Esophagus squamous epithelium (tissue), 5 donors: ENCODE measurements around the gene TRIP13. TPM values are rescaled to one million over a fixed set of nuclear protein-coding genes. Genes with fewer than 3 reads are reported as not detected.

Experiments used
- DNase-seq: peaks from one replicate; lab custom pipeline; 2025; lab: John Stamatoyannopoulos, UW
- H3K27ac ChIP-seq, 4 donors: fragments of 200-600 bp; sonication (generic); one replicate each; pipeline ENCODE4 v1.5.1; 2016 to 2019; ENCODE audit warnings: mild to moderate bottlenecking in 1 of 4
- H3K27me3 ChIP-seq, 4 donors: fragments of 200-600 bp; sonication (generic); 1 replicate in 3 of 4; 2 replicates in 1 of 4; pipeline versions ENCODE4 v1.5.1 to v1.6.0; 2017 to 2021; ENCODE audit warnings: antibody characterized with exemption in 1 of 4
- H3K36me3 ChIP-seq, 3 donors: fragments of 200-600 bp; sonication (generic); one replicate each; pipeline ENCODE4 v1.5.1; 2016 to 2019
- H3K4me1 ChIP-seq, 3 donors: fragments of 200-600 bp; sonication (generic); one replicate each; pipeline ENCODE4 v1.5.1; 2017 to 2019
- H3K4me3 ChIP-seq, 4 donors: fragments of 200-600 bp; sonication (generic); 1 replicate in 3 of 4; 2 replicates in 1 of 4; pipeline ENCODE4 v1.5.1; 2016 to 2019; ENCODE audit warnings: mild to moderate bottlenecking in 2 of 4, moderate library complexity in 1 of 4
- H3K9me3 ChIP-seq, 3 donors: fragments of 200-600 bp; sonication (generic); one replicate each; pipeline ENCODE4 v1.5.1; 2016 to 2019
- POLR2A ChIP-seq, 4 donors: fragments of 450-650 bp; IDR thresholded peaks; one replicate each; pipeline ENCODE4 v1.6.1; 2017; ENCODE audit warnings: antibody characterized with exemption in 4 of 4, mild to moderate bottlenecking in 4 of 4, moderate library complexity in 3 of 4
- WGBS, 2 donors: methylation state at CpG; one replicate each; pipeline ENCODE4 v1.1.5; 2018; 5-methylcytosine and 5-hydroxymethylcytosine counted together
- intact Hi-C: fragments of 100-400 bp; cut with DNase I; formaldehyde crosslinking; loops from one replicate; pipeline ENCODE4 v1.15.0; 2022
- total RNA-seq, 4 donors: library from RNA; depleted of rRNA; stranded (reverse); fragments of >200 nt; gene quantifications; one replicate each; pipeline ENCODE4 v1.1.0, GENCODE V29; 2016
- TF ChIP-seq, protein P1 (sequence below), 6 experiments: fragments of 450-650 bp in 4 of 6; fragments of 200-600 bp in 2 of 6; sonication (generic) in 2 of 6; IDR thresholded peaks; one replicate each; pipeline ENCODE4 v1.5.1; 2016 to 2019; ENCODE audit warnings: antibody characterized with exemption in 6 of 6, mild to moderate bottlenecking in 4 of 6, moderate library complexity in 4 of 6
- donor health status: DM: yes; HTN: yes; CAD: no.

The TRIP13 gene
- total RNA-seq, 4 donors from 2014 or later: 3.2 to 17.7 (median 9.5) TPM

DNA sequence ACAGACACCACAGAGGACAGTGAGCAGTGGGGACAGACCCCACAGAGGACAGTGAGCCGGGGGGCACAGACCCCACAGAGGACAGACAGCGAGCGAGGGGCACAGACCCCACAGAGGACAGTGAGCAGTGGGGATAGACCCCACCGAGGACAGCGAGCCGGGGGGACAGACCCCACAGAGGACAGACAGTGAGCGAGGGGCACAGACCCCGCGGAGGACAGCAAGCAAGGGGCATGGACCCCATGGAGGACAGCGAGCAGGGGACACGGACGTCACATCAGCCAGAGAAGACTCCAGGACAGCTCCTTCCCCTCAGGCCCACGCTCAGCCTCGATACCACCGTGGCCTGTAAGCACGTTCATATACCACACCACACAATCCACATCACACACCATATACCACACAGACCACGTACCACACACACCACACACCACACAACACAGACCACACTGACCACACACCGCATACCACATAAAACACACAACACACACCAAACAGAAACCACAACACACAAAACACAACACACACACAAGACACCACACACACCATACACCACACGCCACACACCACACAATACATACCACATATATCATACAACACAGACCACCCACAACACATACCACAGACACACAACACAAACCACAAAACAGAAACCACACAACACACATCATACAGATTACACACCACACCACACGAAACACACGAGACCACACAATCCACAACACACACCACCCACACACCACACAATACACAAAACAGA is 36.7 kb upstream of the TRIP13 start:
- TF ChIP-seq, protein P1, sequence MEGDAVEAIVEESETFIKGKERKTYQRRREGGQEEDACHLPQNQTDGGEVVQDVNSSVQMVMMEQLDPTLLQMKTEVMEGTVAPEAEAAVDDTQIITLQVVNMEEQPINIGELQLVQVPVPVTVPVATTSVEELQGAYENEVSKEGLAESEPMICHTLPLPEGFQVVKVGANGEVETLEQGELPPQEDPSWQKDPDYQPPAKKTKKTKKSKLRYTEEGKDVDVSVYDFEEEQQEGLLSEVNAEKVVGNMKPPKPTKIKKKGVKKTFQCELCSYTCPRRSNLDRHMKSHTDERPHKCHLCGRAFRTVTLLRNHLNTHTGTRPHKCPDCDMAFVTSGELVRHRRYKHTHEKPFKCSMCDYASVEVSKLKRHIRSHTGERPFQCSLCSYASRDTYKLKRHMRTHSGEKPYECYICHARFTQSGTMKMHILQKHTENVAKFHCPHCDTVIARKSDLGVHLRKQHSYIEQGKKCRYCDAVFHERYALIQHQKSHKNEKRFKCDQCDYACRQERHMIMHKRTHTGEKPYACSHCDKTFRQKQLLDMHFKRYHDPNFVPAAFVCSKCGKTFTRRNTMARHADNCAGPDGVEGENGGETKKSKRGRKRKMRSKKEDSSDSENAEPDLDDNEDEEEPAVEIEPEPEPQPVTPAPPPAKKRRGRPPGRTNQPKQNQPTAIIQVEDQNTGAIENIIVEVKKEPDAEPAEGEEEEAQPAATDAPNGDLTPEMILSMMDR (IDR thresholded peaks at IDR 0.05): no peak
- no peak for TF ChIP-seq POLR2A (IDR thresholded peaks at IDR 0.05)
- Histone ChIP-seq H3K36me3 (peaks cover 0 to 7% (median 0%) of the 10 kb centered on the region in 3 donors), H3K4me1 (peaks cover 0 to 3% (median 0%) of the 10 kb centered on the region in 3 donors), H3K27me3 (peaks cover 0 to 28% (median 0%) of the 10 kb centered on the region in 4 donors), H3K4me3 (no peak overlapping the region), H3K9me3 (no peaks in the 10 kb centered on the region), H3K27ac (no peak overlapping the region)
- intact Hi-C loops: no loop called here
- no peak for DNase-seq
- WGBS, 2 donors: 62 to 66% methylated on average over 20 to 21 of the region's 21 CpGs

DNA sequence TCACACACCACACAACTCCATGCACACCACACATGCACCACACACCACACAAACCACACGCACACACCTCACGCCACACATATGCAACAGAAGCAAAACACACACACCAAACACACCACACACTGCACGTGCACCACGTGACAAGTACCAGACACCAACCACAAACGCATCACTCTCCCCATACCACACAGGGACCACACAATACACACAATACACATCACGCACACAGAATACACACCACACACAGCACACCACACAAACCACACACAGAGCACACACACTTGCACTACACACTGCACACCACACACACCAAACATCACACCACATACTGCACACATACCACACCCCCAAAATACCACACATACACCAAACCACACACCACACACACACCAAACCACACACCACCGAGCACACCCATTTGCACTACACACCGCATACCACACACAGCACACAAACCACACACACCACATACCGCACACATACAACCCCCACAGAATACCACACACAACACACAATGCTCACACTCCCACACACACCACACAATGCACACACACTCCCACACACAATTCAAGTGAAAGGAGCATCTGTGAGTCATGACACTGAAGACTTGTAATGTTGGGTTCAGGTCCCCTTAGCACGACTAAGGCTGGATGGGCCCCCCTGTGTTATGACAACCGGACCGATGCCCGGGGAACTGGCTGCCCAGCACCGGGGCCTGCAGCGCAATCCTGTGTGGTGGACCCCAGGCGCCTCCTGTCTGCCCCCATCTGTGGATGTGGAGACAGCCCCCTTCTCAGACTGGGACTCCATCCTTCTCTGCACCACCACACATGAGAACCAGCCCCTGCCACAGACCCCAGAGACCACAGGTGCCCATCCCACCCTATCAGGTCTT is 35.9 kb upstream of the TRIP13 start:
- H3K9me3 ChIP-seq: no peaks in the 10 kb centered on the region
- no peak overlapping the region for H3K27ac ChIP-seq
- peaks cover 0 to 7% (median 4%) of the 10 kb centered on the region in 3 donors for H3K4me1 ChIP-seq
- H3K27me3 ChIP-seq: peaks cover 0 to 20% (median 0%) of the 10 kb centered on the region in 4 donors
- H3K4me3 ChIP-seq: no peak overlapping the region
- H3K36me3 ChIP-seq: peaks cover 0 to 7% (median 0%) of the 10 kb centered on the region in 3 donors
- WGBS, 2 donors: 79 to 87% methylated on average over 14 to 16 of the region's 16 CpGs
- intact Hi-C loops: no loop called here
- TF ChIP-seq, protein P1 (IDR thresholded peaks at IDR 0.05): no peak
- no peak for TF ChIP-seq POLR2A (IDR thresholded peaks at IDR 0.05)
- DNase-seq: no peak

DNA sequence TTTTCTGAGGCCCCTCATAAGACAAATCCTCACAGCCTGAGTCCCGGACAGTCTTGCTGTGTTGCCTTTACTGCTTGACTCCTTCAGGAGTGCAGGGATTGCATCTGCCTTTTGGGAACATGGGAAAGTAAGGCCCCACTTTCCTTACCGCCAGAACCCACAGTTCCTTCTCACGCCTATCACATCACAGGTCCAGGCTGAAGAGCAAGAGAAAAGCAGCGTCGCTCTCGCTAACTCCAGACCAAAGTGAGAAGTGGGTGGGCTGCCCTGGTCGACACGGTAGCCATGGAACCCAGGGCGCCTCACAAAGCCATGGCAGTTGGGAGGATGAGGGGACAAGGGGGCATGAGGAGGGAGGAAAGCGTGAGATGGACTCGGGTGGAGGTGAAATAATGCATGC is 34.0 kb upstream of the TRIP13 start:
- Histone ChIP-seq H3K9me3 (no peaks in the 10 kb centered on the region), H3K36me3 (peaks cover 0 to 24% (median 4%) of the 10 kb centered on the region in 3 donors), H3K4me3 (no peak overlapping the region), H3K4me1 (peaks cover 0 to 10% (median 4%) of the 10 kb centered on the region in 3 donors), H3K27ac (no peak overlapping the region), H3K27me3 (peaks cover 0 to under 1% (median 0%) of the 10 kb centered on the region in 4 donors)
- intact Hi-C loops: no loop called here
- 79 to 88% methylated on average over 3 to 11 of the region's 11 CpGs for WGBS, 2 donors
- no peak for DNase-seq
- TF ChIP-seq, protein P1 (IDR thresholded peaks at IDR 0.05): no peak
- no peak for TF ChIP-seq POLR2A (IDR thresholded peaks at IDR 0.05)

DNA sequence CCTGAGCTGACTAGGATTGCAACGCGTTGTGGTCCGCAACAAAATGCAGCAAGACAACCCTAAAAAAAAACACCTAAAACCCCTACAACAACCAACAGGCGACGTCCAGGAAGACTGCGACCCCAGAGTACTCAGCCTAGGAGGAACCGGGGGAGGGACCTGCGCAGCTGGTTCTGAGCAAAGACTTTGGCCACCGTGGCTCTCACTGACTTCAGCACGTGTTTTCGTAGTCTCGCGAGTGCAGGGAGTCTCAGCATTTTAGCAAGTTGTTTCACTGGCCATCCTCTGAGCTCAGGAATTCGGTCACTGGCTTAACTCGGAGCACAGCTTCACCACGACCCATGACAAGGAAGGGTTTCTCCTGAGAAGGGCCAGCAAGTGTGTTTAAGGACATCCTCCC is 33.3 kb upstream of the TRIP13 start:
- H3K4me1 ChIP-seq: peaks cover 0 to 10% (median 4%) of the 10 kb centered on the region in 3 donors
- no peak overlapping the region for H3K4me3 ChIP-seq
- no peaks in the 10 kb centered on the region for H3K9me3 ChIP-seq
- intact Hi-C loops: no loop called here
- TF ChIP-seq, protein P1 (IDR thresholded peaks at IDR 0.05): no peak
- no peak for TF ChIP-seq POLR2A (IDR thresholded peaks at IDR 0.05)
- H3K27me3 ChIP-seq: no peaks in the 10 kb centered on the region
- no peak overlapping the region for H3K27ac ChIP-seq
- 79 to 87% methylated on average over 5 to 11 of the region's 16 CpGs for WGBS, 2 donors
- DNase-seq: no peak
- peaks cover 0 to 31% (median 10%) of the 10 kb centered on the region in 3 donors for H3K36me3 ChIP-seq
